PC-9 (cell line): ENCODE measurements around the gene SAMD9L.

Experiments used
- EZH2 ChIP-seq: fragments of 200-600 bp; sonication (generic); IDR thresholded peaks from 2 replicates; pipeline ENCODE4 v1.8.0; 2017; ENCODE audit warnings: antibody characterized with exemption, low read depth
- TF ChIP-seq, protein P1 (sequence below): fragments of 200-600 bp; sonication (generic); conservative IDR thresholded peaks from 2 replicates; pipeline ENCODE4 v1.6.1; 2017; ENCODE audit warnings: mixed run types, antibody characterized with exemption, mild to moderate bottlenecking, moderate library complexity

DNA sequence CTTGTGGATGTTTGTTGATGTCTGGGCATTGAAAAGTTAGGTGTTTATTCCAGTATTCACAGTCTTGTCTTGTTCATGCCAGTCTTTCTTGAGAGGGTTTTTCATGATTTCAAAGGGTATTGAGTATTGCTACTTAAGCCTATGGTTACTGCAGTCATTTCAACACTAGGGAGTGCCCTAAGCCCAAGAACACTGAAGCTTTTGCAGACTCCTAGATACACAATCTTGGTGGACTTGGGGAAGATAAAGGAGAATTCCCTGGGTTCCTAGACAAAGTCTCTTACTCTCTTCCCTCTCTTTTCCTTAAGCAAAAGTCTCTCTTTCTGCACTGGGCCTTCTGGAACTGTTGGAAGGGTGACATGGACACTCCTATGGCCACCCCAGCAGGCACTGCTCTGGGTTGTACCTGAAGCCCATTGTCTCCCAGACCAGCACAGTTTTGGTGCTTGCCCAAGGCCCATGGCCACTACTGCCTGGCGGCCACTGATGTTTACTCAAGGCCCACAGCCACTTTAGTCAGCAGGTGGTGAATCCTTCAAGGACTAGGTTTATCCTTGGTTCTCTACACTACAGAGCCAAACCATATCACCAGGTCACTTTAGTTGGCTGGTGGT lies 55.3 kb downstream of the SAMD9L start:
- no peak for TF ChIP-seq EZH2
- TF ChIP-seq, protein P1, sequence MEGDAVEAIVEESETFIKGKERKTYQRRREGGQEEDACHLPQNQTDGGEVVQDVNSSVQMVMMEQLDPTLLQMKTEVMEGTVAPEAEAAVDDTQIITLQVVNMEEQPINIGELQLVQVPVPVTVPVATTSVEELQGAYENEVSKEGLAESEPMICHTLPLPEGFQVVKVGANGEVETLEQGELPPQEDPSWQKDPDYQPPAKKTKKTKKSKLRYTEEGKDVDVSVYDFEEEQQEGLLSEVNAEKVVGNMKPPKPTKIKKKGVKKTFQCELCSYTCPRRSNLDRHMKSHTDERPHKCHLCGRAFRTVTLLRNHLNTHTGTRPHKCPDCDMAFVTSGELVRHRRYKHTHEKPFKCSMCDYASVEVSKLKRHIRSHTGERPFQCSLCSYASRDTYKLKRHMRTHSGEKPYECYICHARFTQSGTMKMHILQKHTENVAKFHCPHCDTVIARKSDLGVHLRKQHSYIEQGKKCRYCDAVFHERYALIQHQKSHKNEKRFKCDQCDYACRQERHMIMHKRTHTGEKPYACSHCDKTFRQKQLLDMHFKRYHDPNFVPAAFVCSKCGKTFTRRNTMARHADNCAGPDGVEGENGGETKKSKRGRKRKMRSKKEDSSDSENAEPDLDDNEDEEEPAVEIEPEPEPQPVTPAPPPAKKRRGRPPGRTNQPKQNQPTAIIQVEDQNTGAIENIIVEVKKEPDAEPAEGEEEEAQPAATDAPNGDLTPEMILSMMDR, result peak; percentile 41; the same call in 1 of the 2 replicates
